OCI-M2 (cell line): Measurements from ENCODE around the gene PSD2.
"Not testable (repeated sequence)": the region's sequence is repeated elsewhere in the genome, so short reads cannot be mapped to it uniquely, and the experiment has no call there.

Experiments used
- DNase-seq: peaks from one replicate; lab custom pipeline; 2025; ENCODE audit not compliant: unreplicated experiment; lab: John Stamatoyannopoulos, UW

PSD2 gene

DNA sequence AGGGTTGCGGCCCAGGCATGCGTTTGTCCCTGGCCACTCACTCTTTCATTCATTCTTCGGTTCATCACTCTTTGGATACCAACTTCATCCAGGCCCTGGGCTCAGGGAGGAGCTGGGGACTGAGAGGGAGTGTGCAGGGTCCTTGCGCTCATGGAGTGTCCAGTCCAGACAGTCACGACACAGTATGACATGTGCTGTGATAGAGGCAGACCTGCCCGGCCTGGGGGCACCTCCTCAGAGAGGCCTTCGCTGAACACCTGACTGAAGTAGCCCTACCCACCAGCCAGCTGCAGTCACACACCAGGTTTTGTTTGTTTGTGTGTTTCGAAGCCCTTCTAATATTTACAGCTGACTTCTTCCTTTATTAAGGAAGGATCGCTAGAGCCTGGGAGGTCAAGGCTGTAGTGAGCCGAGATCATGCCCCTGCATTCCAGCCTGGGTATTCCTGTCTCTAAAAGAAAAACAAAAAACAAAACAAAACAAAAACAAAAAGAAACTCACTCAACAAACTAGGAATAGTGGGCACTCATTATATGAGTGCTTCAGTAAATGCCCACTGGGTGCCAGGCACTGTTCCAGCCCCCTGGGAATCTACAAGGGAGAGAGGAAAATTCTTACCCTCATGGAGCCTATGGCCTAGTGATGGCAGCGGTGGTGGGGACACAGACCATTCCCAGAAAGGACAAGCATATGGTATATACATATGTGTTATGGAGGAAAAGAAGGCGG lies 6.3 kb upstream of the PSD2 start:
- no peak for DNase-seq

DNA sequence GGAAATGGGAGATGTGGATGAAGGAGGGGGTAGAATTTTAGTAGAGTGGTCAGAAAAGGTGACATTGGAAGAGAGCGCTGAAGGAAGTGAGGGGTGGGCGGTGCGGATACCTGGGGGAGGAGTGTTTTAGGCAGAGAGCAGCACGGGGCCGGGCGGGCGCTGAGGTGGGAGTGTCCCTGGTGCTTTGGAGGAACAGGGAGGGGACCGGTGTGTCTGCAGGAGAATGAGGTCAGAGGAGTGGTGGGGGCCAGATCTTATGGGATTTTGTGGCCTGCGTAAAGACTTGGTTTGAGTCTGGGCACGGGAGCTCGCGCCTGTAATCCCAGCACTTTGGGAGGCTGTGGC lies 5.8 kb upstream of the PSD2 start:
- DNase-seq = no peak

DNA sequence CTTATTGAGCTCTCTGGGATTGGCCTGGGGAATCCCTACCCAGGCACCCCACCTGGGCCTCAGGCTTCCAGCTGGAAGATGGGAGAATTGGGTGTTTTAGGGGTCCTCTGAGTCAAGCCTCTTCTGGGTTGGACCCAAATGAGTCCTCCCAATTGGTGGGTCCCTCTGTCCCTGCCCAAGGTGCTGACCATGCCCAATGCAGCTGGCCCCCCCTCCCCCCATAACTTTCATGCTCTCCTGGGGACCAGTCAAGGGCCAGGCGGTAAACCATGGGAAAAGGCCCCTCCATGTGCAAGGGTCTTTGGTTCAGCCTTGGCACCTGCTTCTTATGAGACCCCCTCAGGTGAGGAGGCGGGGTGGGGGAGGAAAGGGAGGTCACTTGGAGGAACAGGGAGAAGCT lies 3.4 kb upstream of the PSD2 start:
- DNase-seq = no peak

DNA sequence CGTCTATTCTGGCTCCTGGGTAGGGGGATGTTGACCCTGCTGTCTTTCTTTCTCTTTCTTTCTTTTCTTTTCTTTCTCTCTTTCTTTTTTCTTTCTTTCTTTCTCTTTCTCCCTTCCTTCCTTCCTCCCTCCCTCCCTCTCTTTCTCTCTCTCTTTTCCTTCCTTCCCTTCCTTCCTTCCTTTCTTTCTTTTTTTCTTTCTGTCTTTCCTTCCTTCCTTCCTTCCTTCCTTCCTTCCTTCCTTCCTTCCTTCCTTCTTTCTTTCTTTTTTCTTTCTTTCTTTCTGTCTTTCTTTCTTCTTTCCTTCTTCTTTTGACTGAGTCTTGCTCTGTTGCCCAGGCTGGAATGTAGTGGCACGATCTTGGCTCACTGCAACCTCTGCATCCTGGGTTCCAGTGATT lies 3.0 kb upstream of the PSD2 start:
- DNase-seq = not testable (repeated sequence)

DNA sequence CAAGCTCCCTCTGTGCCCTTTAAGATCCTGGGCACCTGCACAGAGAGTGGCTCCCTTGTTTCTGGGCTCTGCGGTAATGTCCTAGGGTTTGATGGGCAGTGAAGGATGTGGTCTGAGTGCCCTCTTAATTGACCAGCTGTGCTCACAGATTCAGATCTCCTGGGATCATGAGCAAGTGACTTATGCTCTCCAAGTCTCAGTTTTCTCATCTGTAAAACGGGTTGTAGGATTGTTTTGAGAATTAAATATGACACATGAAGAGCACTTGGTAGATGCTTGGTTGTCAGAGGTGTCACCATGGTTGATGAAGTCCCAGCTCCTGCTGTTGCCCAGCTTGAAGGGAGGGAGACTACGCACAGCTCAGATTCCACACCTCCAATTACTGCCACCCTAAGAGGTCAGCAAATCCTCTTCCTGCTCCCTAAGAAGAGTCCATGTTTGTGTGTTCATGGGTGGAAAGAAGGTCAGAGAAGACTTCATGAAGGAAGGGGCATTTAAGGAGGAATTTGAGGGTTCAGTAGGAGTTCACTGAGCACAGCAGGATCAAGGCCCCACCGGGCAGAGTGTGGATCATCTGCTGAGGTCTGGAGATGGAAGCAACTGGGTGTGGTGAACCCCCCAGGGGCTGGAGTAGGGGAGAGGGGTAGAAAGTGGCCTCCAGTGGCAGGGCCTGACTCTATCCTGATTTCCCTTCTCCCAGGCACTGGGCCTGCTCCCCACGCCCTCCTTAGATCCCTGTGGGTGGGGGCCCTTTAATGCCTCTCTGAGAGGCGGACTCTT lies 1.4 kb upstream of the PSD2 start:
- DNase-seq = no peak

DNA sequence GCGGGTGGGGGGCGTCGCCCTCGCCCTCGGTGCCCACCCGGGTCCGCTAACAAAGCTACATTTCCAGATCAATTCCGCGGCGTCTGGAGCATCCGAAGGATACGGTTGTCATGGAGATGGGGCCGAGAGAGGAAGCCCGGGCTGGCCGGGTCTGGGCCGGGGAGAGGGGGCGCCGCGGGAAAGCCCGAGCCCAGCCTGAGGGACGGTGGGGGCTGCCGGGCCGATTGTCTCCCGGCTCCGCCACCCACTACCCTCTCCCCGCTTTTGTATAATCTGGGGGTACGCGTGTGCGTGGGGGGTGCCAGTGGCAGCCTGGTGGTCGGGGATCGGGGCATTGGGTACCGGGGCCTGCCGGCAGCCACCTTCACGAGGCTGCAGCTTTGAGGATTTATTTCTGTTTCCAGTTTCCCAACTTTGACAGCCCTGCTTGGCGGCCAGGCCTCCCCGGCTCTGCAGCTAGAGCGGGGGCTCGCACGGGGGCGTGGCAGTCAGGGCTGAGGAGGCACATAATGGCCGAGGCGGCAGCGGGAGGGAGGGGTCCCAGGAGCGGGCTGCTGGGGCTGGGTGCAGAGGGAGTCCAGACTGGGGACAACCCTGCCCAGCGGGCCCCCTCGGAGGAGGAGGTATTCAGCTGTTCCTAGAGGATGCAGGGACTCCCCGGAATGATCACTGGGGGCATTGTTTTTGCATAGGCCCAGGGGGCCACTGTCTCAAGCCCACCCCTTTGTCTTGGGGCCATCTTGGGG lies 626 bp downstream of the PSD2 start:
- DNase-seq = no peak

DNA sequence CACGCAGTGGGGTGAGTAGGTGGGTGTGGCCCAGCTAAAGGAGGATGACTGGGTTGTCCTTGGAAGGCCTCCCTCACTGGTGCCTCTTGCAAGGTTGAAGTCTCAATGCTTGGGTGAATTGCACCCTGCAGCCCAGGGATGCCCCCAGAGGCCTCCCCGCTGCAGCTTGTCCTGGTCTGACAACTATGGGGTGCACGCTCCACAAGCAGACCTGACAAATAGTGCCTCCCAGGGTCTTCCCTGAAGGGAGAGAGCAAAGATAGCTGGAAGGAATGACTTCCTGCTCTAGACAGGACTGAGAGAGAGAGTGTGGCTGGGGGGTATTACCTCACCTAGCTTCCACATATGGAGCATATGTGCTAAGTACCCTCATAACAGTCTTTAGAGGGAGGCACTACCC lies 1.7 kb downstream of the PSD2 start:
- DNase-seq = no peak

DNA sequence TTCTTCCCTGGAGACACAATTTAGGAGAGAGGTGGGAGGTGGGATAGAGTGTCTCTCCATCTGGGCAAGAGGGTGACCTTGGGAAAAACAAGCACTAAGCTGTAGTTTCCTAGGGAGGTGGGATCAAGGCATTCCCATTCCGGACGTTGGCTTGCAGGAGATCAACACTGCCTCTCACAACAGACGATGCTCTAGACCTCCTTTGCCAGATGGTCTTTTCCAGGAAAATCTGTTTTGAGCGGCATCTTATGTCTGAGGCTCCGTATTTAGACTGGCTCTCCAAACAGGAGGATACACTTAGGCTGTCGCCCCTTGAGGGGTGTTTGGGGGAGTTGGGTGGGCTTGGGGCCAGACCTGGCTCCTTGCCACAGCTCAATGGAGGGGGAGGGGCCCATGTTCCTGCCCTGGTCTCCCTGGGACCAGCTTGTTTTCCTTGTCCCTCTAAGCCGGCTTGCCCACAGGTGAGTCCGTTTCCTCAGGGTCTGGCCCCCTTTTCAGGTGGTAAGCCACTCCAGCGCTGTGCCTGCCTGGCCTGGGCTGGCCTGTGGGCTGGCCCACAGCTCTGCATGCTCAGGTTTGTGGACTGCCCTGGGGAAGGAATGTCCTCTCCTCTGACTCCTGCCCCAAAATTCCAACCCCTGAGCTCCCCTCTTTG lies 2.4 kb downstream of the PSD2 start:
- no peak for DNase-seq

DNA sequence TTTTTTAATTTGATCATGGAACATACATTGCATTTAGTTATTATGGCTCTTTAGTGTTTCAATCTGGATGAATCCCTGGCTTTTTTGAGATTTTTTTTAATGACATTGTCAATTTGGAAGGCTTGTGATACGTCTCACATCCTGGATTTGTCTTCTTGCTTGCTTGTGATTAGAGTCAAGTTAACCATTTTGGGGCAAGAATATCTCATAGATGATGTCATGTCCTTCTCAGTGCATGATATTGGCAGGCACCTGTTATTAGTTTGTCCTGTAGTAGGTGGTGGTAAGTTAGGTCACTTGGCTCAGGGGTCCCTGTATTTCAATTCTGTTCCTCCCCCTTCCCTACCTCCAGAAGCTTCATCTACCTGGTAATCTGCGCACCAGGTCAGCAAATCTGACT lies 3.3 kb downstream of the PSD2 start:
- no peak for DNase-seq

DNA sequence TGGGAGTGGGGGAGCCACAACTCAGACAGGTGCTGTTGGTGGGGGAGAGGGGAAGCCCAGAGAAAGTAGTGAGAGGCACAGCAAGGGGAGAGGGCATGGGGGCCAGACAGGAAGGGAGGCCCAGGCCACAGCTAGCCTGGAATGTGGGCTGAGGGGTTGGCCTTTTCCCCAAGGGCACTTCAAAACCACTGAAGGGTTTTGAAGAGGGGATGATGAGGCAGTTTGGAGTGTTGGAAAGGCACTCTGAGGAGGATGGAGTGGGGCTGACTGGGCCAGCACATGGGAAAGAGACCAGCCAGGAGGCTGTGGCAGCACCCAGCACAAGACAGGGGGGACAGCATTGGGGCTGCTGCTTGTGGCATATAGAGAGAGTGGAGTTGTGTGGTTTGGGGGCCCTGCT lies 3.8 kb downstream of the PSD2 start:
- no peak for DNase-seq

DNA sequence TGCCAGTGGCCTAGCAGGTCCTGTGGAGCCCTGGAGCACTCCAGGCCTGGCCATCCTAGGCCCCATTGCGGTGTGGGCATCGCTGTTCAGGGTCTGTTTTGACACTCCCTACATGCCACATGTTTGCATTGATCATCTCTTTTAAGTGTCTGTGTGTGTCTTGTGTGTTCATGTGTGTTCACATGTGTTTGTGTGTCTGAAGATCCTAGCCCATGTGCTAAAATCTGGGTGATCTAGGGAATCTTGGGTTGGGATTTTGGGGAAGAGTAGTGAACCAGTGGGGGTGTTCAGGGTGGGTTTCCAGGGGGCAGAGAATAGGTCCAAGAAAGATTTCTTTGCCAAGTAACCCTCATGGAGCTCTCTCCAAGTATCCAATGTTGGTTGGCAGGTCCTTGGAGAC lies 8.4 kb downstream of the PSD2 start:
- DNase-seq = no peak

DNA sequence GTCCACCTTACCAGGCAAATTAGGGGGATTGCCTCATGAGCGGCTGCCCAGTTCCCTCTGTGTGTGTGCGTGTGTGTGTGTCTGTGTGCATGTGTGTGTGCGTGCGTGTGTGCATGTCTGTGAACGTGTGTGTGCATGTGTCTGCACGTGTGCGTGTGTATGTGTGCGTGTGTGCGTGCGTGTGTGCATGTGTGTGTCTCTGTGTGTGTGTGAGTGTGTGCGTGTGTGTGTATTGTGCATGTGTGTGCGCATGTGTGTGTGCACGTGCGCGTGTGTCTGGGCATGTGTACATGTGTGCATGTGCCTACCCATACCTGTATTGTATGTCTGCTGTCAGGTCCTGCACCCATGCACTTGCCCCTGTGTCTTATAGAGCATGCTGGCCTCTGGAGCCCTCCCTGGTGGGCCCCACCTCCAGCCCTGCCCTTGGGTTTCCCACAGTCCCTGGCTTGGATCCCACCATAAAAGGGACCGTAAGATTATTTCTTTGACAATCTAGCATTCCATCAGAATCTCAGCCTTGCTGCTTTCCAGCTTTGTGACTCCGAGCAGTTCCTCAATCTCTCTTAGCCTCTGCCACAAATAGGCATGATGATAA lies 9.3 kb downstream of the PSD2 start:
- no peak for DNase-seq

DNA sequence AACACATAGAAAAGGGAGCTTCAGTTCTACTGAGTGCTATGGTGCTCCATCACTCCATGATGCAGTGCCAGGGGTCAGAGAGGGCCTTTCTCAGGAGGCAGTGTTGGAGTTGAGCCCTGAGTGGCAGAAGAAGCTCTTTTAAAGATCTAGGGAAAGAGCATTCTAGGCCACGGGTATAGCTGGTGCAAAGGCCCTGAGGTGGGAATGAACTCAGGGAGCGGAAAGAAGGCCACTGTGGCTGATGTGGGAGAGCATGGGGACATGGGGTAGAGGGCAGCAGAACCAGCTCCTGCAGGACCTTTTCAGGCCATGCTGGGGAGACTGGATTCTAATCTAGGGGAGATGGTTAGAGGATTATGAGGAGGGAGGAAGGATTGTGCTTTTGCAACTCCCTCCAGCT lies 9.9 kb downstream of the PSD2 start:
- no peak for DNase-seq

DNA sequence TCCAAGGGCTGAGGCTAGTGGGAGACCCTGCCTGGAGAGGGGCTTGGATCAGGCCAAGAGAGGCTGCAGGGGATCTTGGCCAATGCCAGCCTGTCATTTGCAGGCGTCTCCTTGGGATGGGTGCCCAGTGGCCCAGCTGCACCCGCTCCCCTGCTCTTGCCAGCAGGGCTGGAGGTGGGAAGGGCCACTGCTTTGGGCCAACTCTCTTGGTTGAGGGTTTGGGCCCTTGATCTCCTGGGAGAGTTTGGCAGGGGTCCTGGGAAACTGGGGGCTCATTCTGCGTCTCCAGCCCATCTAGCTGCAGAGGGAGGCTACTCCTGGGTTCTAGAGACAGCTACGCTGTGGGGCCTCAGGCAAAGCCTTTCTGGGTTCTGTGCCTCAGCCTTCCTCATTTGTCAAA lies 10.5 kb downstream of the PSD2 start:
- DNase-seq = no peak

DNA sequence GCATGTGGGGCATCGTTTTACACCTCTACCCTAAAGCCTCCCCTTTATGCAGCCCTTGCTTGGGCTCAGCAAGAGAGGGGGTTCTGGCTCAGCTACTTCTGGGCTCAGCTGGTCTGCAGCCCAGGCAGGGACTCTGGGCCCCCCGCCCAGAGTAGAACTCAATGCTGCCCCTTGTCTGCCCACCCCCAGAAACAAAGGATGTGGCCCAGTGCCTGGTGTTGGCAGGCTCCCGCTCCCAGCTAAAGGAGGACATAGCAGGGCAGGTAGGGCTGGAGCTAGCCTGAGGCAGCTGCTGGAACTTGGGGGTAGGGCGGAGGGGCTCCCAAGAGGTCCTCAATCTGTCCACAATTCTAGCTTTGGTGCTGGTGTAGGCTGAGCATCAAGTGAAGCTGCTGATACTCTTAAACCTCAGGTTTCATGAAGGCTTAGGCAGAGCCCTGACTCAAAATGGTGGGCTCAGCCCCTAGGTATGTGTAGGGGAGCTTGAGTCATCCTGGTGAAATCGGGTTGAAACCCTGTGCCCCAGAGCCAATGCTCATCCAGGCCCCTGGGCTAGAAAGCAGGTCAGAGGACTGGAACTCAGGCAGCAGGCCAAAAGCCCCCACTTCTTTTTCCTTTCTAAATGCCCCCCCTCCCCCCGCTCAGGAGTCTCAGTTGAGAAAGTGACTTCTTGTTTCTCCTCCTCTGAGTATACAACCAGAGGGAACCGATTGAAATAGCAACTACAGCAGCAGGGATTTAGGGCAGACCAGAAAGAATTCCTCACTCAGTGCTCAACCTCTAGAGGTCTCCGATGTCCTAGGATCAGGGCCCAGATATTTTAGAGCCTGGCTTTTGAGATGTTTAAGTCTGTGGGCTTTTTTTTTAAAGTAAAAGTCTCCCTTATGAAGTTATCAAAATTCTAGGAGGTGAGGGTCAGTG lies 11.4 kb downstream of the PSD2 start:
- no peak for DNase-seq

DNA sequence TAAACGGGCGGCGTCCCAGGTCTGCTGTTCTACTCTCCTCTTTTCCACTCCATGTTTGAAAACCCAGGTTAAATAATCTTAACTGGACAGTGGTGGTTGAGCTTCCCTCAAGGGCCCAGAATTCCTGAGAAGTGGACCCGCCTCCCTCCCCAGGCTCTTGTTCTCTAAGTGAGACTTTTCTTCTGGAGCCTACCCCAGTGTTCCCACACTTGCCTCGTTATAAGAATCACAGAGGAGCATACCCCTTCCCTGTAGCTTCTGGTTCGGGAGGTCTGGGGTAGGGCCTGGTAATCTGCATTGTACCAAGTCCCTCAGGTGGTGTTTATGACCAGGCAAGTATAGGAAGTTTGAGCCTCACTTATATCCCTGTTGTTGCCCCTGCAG lies 12.0 kb downstream of the PSD2 start:
- no peak for DNase-seq

DNA sequence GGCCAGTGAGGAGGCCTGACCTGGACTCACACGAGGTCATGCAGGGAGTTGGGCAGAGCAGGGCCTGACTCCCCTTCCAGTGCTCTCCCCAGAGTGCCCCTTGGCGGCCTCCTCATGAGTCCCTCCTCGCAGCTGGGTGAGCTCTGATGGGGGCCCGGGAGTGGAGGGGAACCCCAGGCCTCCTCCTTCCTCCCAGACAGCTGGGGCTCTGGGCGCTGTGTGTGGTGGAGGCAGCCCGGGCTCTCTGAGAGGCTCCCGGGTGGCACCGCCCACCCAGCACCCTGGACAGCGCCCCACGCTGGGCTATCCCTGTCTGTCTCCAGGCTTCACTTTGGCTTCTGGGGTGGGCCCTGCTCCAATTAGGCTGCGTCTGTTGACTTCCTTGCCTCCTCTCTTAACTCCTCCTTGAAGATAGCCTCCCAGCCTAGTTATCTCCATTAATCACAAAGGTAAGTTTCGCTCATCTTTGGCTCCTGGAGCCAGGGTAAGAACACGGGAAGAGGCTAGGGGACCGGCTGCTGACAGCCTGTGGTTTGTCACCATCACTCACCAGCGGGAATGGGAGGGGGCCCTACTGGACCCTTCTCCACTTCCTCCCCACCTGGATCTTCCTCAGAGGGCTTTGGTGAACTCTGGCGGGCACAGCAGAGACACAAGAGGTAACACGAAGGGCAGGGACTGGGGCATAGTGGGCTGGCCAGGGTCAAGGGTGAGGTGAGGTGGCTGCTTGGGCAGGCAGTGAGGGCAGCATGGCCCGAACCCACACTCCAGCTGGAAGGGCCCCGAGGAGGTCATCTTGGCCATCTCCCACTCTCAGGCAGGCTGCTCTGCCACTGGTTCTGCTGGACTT lies 13.1 kb downstream of the PSD2 start:
- DNase-seq = no peak

DNA sequence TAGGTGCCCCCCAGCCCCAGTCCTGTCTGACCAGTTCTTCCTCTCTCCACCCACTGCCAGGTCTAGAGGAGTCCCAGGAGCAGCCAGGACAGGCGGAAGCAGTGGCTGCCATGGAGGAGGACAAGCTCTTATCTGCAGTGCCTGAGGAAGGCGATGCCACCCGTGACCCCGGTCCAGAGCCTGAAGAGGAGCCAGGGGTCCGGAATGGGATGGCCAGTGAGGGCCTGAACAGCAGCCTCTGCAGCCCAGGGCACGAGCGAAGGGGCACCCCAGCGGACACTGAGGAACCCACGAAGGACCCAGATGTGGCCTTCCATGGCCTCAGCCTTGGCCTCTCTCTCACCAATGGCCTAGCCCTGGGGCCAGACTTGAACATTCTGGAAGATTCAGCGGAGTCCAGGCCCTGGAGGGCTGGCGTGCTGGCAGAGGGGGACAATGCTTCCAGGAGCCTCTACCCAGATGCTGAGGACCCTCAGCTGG lies 13.8 kb downstream of the PSD2 start:
- DNase-seq = no peak
